H7 (cell line): ENCODE measurements around the gene PI4K2B. TPM values are rescaled to one million over a fixed set of nuclear protein-coding genes. Genes with fewer than 3 reads are reported as not detected.
"Not testable (repeated sequence)": the region's sequence is repeated elsewhere in the genome, so short reads cannot be mapped to it uniquely, and the experiment has no call there.

Source experiments
- DNase-seq: peaks from one replicate; pipeline ENCODE4 v3.0.0; 2012
- H3K27me3 ChIP-seq: 2 replicates; pipeline ENCODE4 v1.6.0; 2011; ENCODE audit warnings: mild to moderate bottlenecking, low read length; ENCODE audit not compliant: control insufficient read depth, insufficient read depth
- H3K36me3 ChIP-seq: replicated peaks from 2 replicates; pipeline ENCODE4 v1.5.1; 2011; ENCODE audit warnings: low read length; ENCODE audit not compliant: control insufficient read depth, insufficient read depth
- H3K4me3 ChIP-seq: 2 replicates; pipeline ENCODE4 v1.5.1; 2011; ENCODE audit warnings: low read depth, mild to moderate bottlenecking, control low read depth, low read length, moderate library complexity; ENCODE audit not compliant: insufficient read depth
- total RNA-seq: library from RNA; depleted of rRNA; stranded (reverse); fragments of >200 nt; shearing (Covaris generic); gene quantifications from 2 replicates; pipeline ENCODE4 v1.2.3, GENCODE V29; 2014; rRNA removed

The PI4K2B gene
- total RNA-seq, 1 experiment from 2014 or later = 14.8 TPM

- H3K4me3 ChIP-seq = no peak overlapping the region
- H3K36me3 ChIP-seq = no peaks in the 10 kb centered on the region
These were observed 73.8 kb downstream of the PI4K2B start for GRCh38 chr4:25307596-25307995.

GRCh38 chr4:25308306-25308705 lies 74.5 kb downstream of the PI4K2B start:
- H3K36me3 ChIP-seq = no peaks in the 10 kb centered on the region
- DNase-seq = no peak
- no peaks in the 10 kb centered on the region for H3K27me3 ChIP-seq
- H3K4me3 ChIP-seq = no peak overlapping the region

More at GRCh38 chr4:25307596-25307995, 73.8 kb downstream of the PI4K2B start:
- H3K27me3 ChIP-seq = no peaks in the 10 kb centered on the region
- no peak for DNase-seq

- no peak overlapping the region for H3K4me3 ChIP-seq
- no peak for DNase-seq
- H3K36me3 ChIP-seq = no peaks in the 10 kb centered on the region
- H3K27me3 ChIP-seq = no peaks in the 10 kb centered on the region
These were observed 74.9 kb downstream of the PI4K2B start for GRCh38 chr4:25308761-25309160.

- DNase-seq = no peak
- H3K27me3 ChIP-seq = no peaks in the 10 kb centered on the region
- H3K4me3 ChIP-seq = no peak overlapping the region
- H3K36me3 ChIP-seq = no peaks in the 10 kb centered on the region
These were observed 76.4 kb downstream of the PI4K2B start for GRCh38 chr4:25310066-25310802.

GRCh38 chr4:25310803-25311166 lies 77.0 kb downstream of the PI4K2B start:
- Histone ChIP-seq H3K4me3 (no peak overlapping the region), H3K36me3 (no peaks in the 10 kb centered on the region), H3K27me3 (no peaks in the 10 kb centered on the region)
- no peak for DNase-seq

- H3K27me3 ChIP-seq = no peaks in the 10 kb centered on the region
- H3K36me3 ChIP-seq = no peaks in the 10 kb centered on the region
- H3K4me3 ChIP-seq = peak within 1 kb of the TSS; percentile 66
- DNase-seq = peak; percentile 94
These were observed 78.8 kb downstream of the PI4K2B start, which contains the start of gene ZCCHC4 for GRCh38 chr4:25312496-25313200. TSS of gene ZCCHC4 (plus strand) at chr4:25312774. CDS start at chr4:25312810, 36 bp downstream.

- peak; percentile 28 for DNase-seq
- Histone ChIP-seq H3K36me3 (no peaks in the 10 kb centered on the region), H3K27me3 (no peaks in the 10 kb centered on the region), H3K4me3 (peak overlapping the region; percentile 66)
These were observed 79.5 kb downstream of the PI4K2B start for GRCh38 chr4:25313201-25313895.

GRCh38 chr4:25320336-25320735 lies 86.5 kb downstream of the PI4K2B start:
- Histone ChIP-seq H3K36me3 (no peaks in the 10 kb centered on the region), H3K4me3 (no peak overlapping the region), H3K27me3 (no peaks in the 10 kb centered on the region)
- no peak for DNase-seq

GRCh38 chr4:25320773-25321172 lies 86.9 kb downstream of the PI4K2B start:
- H3K27me3 ChIP-seq = no peaks in the 10 kb centered on the region
- no peaks in the 10 kb centered on the region for H3K36me3 ChIP-seq
- DNase-seq = no peak
- H3K4me3 ChIP-seq = no peak overlapping the region

- H3K27me3 ChIP-seq = no peaks in the 10 kb centered on the region
- no peaks in the 10 kb centered on the region for H3K36me3 ChIP-seq
- DNase-seq = no peak
- H3K4me3 ChIP-seq = no peak overlapping the region
These were observed 87.9 kb downstream of the PI4K2B start for GRCh38 chr4:25321703-25322102.

- H3K27me3 ChIP-seq = not testable (repeated sequence)
These were observed 94.6 kb downstream of the PI4K2B start for GRCh38 chr4:25328463-25328862.

More at GRCh38 chr4:25328463-25328862, 94.6 kb downstream of the PI4K2B start:
- DNase-seq, H3K4me3 ChIP-seq, H3K36me3 ChIP-seq: not testable (repeated sequence)

Other genes starting within 250 kb of the PI4K2B start
- 0.94 and 3.1 TPM in 2 replicates for gene LGI2, start 203.1 kb upstream of the PI4K2B start, total RNA-seq
- 7.3 and 8.8 TPM in 2 replicates for gene SEPSECS, start 73.6 kb upstream of the PI4K2B start, total RNA-seq
- 12.4 and 14.6 TPM in 2 replicates for gene ZCCHC4, start 78.7 kb downstream of the PI4K2B start, total RNA-seq
- 20.6 and 27.9 TPM in 2 replicates for gene ANAPC4, start 143.2 kb downstream of the PI4K2B start, total RNA-seq